ENCODE data around the gene PSG3.
"Not testable (repeated sequence)": the region's sequence is repeated elsewhere in the genome, so short reads cannot be mapped to it uniquely, and the experiment has no call there.

Gene PSG3

GRCh38 chr19:42695811-42696503 lies 44.3 kb downstream of the PSG3 start:
- no peak for DNase-seq (ENCODE audit: low read depth in 2 of 2)

- no peak for DNase-seq (ENCODE audit: low read depth in 2 of 2)
Measured at GRCh38 chr19:42693760-42694350, 46.4 kb downstream of the PSG3 start.

- DNase-seq (ENCODE audit: low read depth in 2 of 2) = no peak
Measured at GRCh38 chr19:42683917-42684513, 56.3 kb downstream of the PSG3 start.

- DNase-seq (ENCODE audit: low read depth in 2 of 2) = not testable (repeated sequence)
Measured at GRCh38 chr19:42676326-42676725, 64.0 kb downstream of the PSG3 start.

GRCh38 chr19:42674549-42674948 lies 65.7 kb downstream of the PSG3 start:
- not testable (repeated sequence) for DNase-seq (ENCODE audit: low read depth in 2 of 2)
